Skin epidermis (tissue), 12 donors: Measurements from ENCODE around the gene DDX27.
A peak's percentile ranks its signal among the peaks of the same experiment; 100 is the strongest.

ENCODE experiments used
- H3K27ac ChIP-seq, 21 experiments: fragments of 200-600 bp; sonication (generic) in 11 of 21; one replicate each; pipeline ENCODE4 v1.5.0; 2020; ENCODE audit warnings: mild to moderate bottlenecking in 3 of 21, inconsistent platforms in 2 of 21, moderate library complexity in 2 of 21
- H3K4me3 ChIP-seq, 7 experiments: fragments of 200-600 bp; sonication (generic) in 2 of 7; one replicate each; pipeline ENCODE4 v1.5.0; 2020; ENCODE audit warnings: inconsistent platforms in 2 of 7, mild to moderate bottlenecking in 2 of 7, moderate library complexity in 1 of 7

Gene DDX27

GRCh38 chr20:49199729-49200293 lies 19.4 kb upstream of the DDX27 start:
- H3K4me3 ChIP-seq = no peak overlapping the region

DNA sequence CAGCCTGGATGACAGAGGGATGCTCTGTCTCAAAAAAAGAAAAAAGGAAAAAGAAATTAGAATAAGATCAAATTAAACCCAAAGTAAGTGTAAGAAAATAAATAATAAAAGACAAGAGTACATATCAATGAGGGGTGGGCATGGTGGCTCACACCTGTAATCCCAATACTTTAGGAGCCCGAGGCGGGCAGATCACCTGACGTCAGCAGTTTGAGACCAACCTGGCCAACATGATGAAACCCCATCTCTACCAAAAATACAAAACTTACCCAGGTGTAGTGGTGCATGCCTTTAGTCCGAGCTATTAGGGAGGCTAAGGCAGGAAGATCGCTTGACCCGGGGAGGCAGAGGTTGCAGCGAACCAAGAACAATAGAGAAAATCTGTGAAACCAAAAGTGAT lies 16.2 kb upstream of the DDX27 start:
- Histone ChIP-seq H3K27ac (no peak overlapping the region), H3K4me3 (no peak overlapping the region)

More at GRCh38 chr20:49199729-49200293, 19.4 kb upstream of the DDX27 start:
- no peak overlapping the region for H3K27ac ChIP-seq

- H3K27ac ChIP-seq = no peak overlapping the region
Measured at GRCh38 chr20:49203746-49204145, 15.5 kb upstream of the DDX27 start.

DNA sequence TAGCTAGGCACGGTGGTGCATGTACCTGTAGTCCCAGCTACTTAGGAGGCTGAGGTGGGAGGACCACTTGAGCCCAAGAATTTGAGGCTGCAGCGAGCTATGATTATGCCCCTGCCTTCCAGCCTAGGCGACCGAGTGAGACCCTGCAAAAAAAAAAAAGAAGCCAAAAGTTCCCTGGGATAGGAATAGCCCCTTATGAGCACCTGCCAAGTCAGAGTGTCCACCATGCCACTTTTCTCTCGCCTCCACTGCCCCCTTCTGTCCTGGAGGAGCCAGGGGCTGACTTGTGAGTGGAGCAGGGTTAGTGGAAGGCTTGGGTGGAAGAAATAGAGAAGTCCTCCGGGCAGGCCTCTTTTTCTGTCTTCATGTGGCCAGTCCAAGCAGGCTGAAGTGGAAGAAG lies 12.1 kb upstream of the DDX27 start:
- no peak overlapping the region for H3K27ac ChIP-seq

More at GRCh38 chr20:49203746-49204145, 15.5 kb upstream of the DDX27 start:
- H3K4me3 ChIP-seq = no peak overlapping the region

GRCh38 chr20:49210101-49210756 lies 9.0 kb upstream of the DDX27 start:
- Histone ChIP-seq H3K27ac (peak overlapping the region in 1 of 21 experiments; percentile 30), H3K4me3 (no peak overlapping the region)

More for the DNA sequence above, 12.1 kb upstream of the DDX27 start:
- H3K4me3 ChIP-seq = no peak overlapping the region

GRCh38 chr20:49210757-49211110 lies 8.5 kb upstream of the DDX27 start:
- H3K27ac ChIP-seq = no peak overlapping the region

GRCh38 chr20:49214571-49214970 lies 4.6 kb upstream of the DDX27 start:
- Histone ChIP-seq H3K4me3 (no peak overlapping the region), H3K27ac (no peak overlapping the region)

More at GRCh38 chr20:49210757-49211110, 8.5 kb upstream of the DDX27 start:
- H3K4me3 ChIP-seq = no peak overlapping the region

GRCh38 chr20:49215232-49215631 lies 4.0 kb upstream of the DDX27 start:
- Histone ChIP-seq H3K27ac (no peak overlapping the region), H3K4me3 (no peak overlapping the region)

- no peak overlapping the region for H3K27ac ChIP-seq
- peak overlapping the region in 1 of 7 experiments; percentile 10 for H3K4me3 ChIP-seq
Measured at GRCh38 chr20:49216991-49217578, 2.1 kb upstream of the DDX27 start.

- peak overlapping the region in 5 of 7 experiments; percentile 79 to 84 (median 82) for H3K4me3 ChIP-seq
- H3K27ac ChIP-seq = peak overlapping the region in 17 of 21 experiments; percentile 42 to 95 (median 82)
Measured at GRCh38 chr20:49218739-49219090, 501 bp upstream of the DDX27 start.

DNA sequence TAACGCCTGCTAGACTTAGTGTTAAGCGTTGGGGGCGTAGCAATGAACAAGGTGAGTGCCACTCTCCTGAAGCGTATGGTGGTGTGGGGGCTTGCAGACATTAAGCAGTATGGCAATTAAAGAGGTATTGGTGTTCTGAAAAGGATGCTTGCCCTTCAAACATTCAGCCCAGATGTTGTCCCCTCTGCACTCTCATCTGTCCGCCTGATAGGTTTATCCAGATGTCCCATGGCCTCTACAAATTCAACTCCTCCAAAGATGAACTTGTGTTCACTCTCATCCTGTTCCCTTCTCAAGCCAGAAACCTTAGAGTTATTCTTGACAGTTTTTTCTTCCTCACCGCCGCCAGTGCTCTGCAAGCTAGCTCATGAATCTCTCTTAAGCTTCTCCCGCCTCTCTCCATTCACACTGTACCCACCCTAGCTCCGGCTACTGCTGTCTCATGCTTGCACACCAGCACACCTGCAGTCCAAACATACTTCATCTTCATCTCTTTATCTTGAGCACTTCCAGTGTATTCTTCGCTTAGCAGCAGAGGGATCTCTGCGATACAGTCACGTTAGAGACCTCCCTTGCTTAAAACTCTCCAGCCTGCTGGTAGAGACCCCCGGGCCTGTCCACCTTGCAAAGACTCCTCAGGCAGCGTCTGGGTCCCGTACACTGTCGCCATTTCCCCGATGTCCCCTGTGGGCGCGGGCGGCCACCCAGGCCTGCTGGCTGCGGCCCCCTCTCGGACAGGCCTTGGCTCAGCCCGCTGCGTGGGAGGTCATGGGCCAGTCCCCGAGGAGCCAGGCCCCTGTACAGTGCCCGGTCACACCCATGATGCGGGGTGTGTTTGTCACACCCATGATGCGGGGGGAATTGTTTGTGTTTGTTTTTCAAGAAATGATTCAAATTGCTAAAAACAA lies 962 bp downstream of the DDX27 start:
- Histone ChIP-seq H3K27ac (peak overlapping the region in 20 of 21 experiments; percentile 57 to 95 (median 89)), H3K4me3 (peak overlapping the region; percentile 64 to 84 (median 80))

GRCh38 chr20:49225896-49226295 lies 6.7 kb downstream of the DDX27 start:
- Histone ChIP-seq H3K27ac (no peak overlapping the region), H3K4me3 (no peak overlapping the region)

DNA sequence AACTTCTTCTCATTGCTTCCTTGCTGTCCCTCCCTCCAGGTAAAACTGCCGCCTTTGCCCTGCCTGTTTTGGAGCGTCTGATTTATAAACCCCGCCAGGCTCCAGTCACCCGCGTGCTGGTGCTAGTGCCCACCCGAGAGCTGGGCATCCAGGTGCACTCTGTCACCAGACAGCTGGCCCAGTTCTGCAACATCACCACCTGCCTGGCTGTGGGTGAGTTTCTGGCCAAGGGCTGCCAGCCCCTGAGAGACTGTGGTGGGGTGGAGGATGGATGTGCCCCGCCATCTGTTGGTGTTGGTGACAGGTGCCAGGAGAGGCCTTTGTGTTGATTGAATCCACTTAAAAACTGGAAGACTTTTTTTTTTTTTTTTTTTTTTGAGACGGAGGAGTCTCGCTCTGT lies 9.5 kb downstream of the DDX27 start:
- Histone ChIP-seq H3K4me3 (no peak overlapping the region), H3K27ac (no peak overlapping the region)

- no peak overlapping the region for H3K4me3 ChIP-seq
- no peak overlapping the region for H3K27ac ChIP-seq
Measured at GRCh38 chr20:49229381-49229780, 10.2 kb downstream of the DDX27 start.

- peak overlapping the region in 9 of 21 experiments; percentile 14 to 61 (median 27) for H3K27ac ChIP-seq
Measured at GRCh38 chr20:49230021-49230420, 10.8 kb downstream of the DDX27 start.

GRCh38 chr20:49230561-49231133 lies 11.4 kb downstream of the DDX27 start:
- Histone ChIP-seq H3K27ac (peak overlapping the region in 8 of 21 experiments; percentile 22 to 61 (median 36)), H3K4me3 (no peak overlapping the region)

More at GRCh38 chr20:49230021-49230420, 10.8 kb downstream of the DDX27 start:
- H3K4me3 ChIP-seq = no peak overlapping the region

DNA sequence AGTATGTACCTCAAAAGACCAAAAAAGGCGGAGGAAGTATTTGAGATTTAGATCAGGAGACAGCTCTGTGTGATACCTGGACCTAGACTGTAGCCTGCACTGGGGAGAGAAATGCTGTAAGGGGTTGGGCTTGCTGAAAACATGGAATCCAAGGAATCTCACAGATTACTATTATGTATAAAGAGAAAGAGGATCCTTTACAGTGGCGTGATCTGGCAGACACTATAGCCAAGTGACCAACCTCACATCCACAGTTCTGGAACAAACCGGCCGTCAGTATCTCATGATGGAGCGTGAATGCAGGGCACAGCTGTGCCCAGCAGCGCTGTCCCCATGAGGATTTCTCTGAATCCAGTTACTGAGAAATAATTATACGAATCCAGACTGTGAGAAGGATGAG lies 12.3 kb downstream of the DDX27 start:
- Histone ChIP-seq H3K4me3 (no peak overlapping the region), H3K27ac (peak overlapping the region in 3 of 21 experiments; percentile 31 to 61 (median 33))

- no peak overlapping the region for H3K4me3 ChIP-seq
- H3K27ac ChIP-seq = no peak overlapping the region
Measured at GRCh38 chr20:49233226-49233625, 14.0 kb downstream of the DDX27 start.

DNA sequence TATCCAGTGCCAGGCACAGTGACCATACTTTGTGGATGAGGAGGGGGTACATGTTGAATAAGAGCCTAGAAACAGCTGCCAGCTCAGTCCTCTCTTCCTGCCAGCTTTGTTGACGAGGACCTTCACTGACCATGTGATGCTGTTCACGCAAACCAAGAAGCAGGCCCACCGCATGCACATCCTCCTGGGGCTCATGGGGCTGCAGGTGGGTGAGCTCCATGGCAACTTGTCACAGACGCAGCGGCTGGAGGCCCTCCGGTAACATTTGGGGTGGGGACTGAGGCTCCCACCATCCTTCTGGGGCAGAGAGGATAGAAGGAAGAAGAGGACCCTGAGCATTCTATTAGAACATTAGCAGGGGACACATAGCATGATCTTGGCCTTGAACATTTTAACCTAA lies 15.6 kb downstream of the DDX27 start:
- H3K27ac ChIP-seq = no peak overlapping the region
- H3K4me3 ChIP-seq = no peak overlapping the region

- Histone ChIP-seq H3K4me3 (no peak overlapping the region), H3K27ac (no peak overlapping the region)
Measured at GRCh38 chr20:49236301-49236700, 17.1 kb downstream of the DDX27 start.
